ENCODE results near the gene CTSF. TPM values are rescaled to one million over a fixed set of nuclear protein-coding genes. Genes with fewer than 3 reads are reported as not detected.

The CTSF gene
- total and polyA plus RNA-seq, 2 donors from 2014 or later = 58.0 to 80.4 TPM

DNA sequence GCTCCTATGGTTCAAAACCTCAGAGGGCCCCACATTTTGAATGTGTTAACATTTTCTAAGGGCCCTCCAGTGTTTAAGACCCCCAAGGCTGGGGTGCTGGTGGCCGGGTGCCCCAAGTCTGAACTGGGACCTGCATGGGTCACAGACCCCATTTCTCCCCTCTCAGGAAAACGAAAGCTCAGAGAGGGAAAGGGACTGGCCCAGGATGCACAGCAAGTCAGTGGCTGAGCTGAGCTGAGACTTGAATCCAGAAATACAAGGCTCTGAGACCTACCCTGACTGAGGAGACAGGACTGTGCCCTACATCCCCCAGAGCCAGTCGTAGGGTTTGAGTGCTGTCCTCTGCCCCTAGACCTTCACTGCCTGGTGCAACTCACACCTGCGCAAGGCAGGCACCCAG is 17.5 kb downstream of the CTSF start:
- Histone ChIP-seq H3K9ac (ENCODE audit: low read length in 3 of 3) (no peak overlapping the region), H3K4me3 (ENCODE audit: low read length in 3 of 3) (no peak overlapping the region), H3K27me3 (ENCODE audit: control insufficient read depth, insufficient read depth, low read length) (no peaks in the 10 kb centered on the region), H3K27ac (ENCODE audit: low read depth in 2 of 2, low read length in 2 of 2) (no peak overlapping the region), H3K36me3 (ENCODE audit: control insufficient read depth in 2 of 3, insufficient read depth in 3 of 3, low read length in 3 of 3) (no peaks in the 10 kb centered on the region), H3K9me3 (ENCODE audit: control insufficient read depth in 2 of 3, insufficient read depth in 1 of 3, low read length in 3 of 3) (no peaks in the 10 kb centered on the region), H3K4me1 (ENCODE audit: control insufficient read depth in 2 of 3, insufficient read depth in 2 of 3, low read depth in 1 of 3, low read length in 3 of 3) (peaks cover 0 to 4% (median 3%) of the 10 kb centered on the region in 3 donors)
- DNase-seq (no peak), FAIRE-seq (no peak)
- intact Hi-C loops (cut with DNase I) = no loop called here
- TF ChIP-seq, protein P1, sequence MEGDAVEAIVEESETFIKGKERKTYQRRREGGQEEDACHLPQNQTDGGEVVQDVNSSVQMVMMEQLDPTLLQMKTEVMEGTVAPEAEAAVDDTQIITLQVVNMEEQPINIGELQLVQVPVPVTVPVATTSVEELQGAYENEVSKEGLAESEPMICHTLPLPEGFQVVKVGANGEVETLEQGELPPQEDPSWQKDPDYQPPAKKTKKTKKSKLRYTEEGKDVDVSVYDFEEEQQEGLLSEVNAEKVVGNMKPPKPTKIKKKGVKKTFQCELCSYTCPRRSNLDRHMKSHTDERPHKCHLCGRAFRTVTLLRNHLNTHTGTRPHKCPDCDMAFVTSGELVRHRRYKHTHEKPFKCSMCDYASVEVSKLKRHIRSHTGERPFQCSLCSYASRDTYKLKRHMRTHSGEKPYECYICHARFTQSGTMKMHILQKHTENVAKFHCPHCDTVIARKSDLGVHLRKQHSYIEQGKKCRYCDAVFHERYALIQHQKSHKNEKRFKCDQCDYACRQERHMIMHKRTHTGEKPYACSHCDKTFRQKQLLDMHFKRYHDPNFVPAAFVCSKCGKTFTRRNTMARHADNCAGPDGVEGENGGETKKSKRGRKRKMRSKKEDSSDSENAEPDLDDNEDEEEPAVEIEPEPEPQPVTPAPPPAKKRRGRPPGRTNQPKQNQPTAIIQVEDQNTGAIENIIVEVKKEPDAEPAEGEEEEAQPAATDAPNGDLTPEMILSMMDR (IDR thresholded peaks at IDR 0.05; ENCODE audit: borderline replicate concordance, extremely low read depth, insufficient read depth) = no peak

DNA sequence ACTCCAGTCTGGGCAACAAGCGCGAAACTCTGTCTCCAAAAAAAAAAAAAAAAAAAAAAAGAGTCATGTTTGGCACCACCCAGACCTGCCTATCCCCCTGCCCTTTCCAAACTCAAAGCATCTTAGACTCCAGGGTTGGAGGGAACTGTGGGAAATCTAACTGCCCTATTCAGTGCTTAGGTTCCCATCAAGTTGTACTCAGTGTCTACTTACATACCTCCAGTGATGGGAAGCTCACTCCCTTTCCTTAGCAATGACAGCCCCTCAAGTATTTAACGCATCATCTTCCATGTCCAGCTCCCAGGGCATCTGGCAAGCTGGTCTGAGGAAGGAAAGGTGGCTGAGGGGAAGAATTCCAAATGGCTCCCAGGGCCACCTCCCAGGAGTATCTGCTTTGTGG is 18.7 kb downstream of the CTSF start:
- Histone ChIP-seq H3K4me1 (ENCODE audit: control insufficient read depth in 2 of 3, insufficient read depth in 2 of 3, low read depth in 1 of 3, low read length in 3 of 3) (peaks cover 0 to 5% (median 4%) of the 10 kb centered on the region in 3 donors), H3K27me3 (ENCODE audit: control insufficient read depth, insufficient read depth, low read length) (no peaks in the 10 kb centered on the region), H3K36me3 (ENCODE audit: control insufficient read depth in 2 of 3, insufficient read depth in 3 of 3, low read length in 3 of 3) (no peaks in the 10 kb centered on the region), H3K9ac (ENCODE audit: low read length in 3 of 3) (no peak overlapping the region), H3K4me3 (ENCODE audit: low read length in 3 of 3) (no peak overlapping the region), H3K27ac (ENCODE audit: low read depth in 2 of 2, low read length in 2 of 2) (no peak overlapping the region), H3K9me3 (ENCODE audit: control insufficient read depth in 2 of 3, insufficient read depth in 1 of 3, low read length in 3 of 3) (no peaks in the 10 kb centered on the region)
- FAIRE-seq (no peak), DNase-seq (no peak)
- intact Hi-C loops (cut with DNase I) = no loop called here
- TF ChIP-seq, protein P1 (IDR thresholded peaks at IDR 0.05; ENCODE audit: borderline replicate concordance, extremely low read depth, insufficient read depth) = no peak

DNA sequence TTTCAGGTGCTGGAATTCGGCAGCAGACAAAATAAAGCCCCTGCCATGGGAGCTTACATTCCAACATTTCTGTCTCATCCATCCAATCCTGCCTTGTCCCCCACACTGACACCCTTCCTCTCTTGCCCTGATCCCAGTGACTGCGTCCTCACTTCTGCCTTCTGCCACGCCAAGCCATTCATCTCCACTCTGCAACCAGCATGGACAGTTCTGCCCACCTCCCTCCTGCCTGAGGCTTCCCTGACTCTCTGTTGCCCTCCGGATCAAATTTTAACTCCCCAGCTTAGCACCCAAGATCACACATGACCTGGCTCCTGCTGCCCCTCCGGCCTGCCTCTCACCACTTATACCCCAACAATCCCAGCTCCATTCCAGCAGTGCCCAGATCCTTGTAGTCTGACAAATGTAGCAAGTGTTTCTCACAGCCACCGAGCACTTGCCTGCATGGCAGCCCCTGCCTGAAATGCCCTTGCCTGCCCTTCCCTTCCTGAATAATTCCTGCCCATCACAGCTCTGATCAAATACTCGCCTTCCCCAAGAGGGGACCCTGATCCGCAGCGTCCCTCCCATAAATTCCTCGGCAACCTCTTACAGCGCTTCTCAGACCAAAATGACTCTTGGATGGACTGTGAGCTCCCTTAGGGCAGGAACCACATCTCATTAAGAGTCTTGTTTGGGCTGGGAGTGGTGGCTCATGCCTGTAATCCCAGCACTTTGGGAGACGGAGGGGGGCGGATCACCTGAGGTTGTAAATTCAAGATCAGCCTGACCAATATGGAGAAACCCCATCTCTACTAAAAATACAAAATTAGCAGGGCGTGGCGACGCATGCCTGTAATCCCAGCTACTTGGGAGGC is 19.4 kb downstream of the CTSF start:
- FAIRE-seq (no peak), DNase-seq (no peak)
- intact Hi-C loops (cut with DNase I) = no loop called here
- Histone ChIP-seq H3K4me1 (ENCODE audit: control insufficient read depth in 2 of 3, insufficient read depth in 2 of 3, low read depth in 1 of 3, low read length in 3 of 3) (peaks cover 0 to 5% (median 4%) of the 10 kb centered on the region in 3 donors), H3K36me3 (ENCODE audit: control insufficient read depth in 2 of 3, insufficient read depth in 3 of 3, low read length in 3 of 3) (no peaks in the 10 kb centered on the region), H3K4me3 (ENCODE audit: low read length in 3 of 3) (no peak overlapping the region), H3K27ac (ENCODE audit: low read depth in 2 of 2, low read length in 2 of 2) (no peak overlapping the region), H3K9ac (ENCODE audit: low read length in 3 of 3) (no peak overlapping the region), H3K27me3 (ENCODE audit: control insufficient read depth, insufficient read depth, low read length) (no peaks in the 10 kb centered on the region), H3K9me3 (ENCODE audit: control insufficient read depth in 2 of 3, insufficient read depth in 1 of 3, low read length in 3 of 3) (no peaks in the 10 kb centered on the region)
- TF ChIP-seq, protein P1 (IDR thresholded peaks at IDR 0.05; ENCODE audit: borderline replicate concordance, extremely low read depth, insufficient read depth) = no peak
